Gastroesophageal sphincter (tissue), 3 donors: ENCODE measurements around the gene HOMER1.

ENCODE experiments used
- CTCF ChIP-seq, 4 experiments: fragments of 200-600 bp in 2 of 4; fragments of 450-650 bp in 2 of 4; sonication (generic) in 1 of 4; IDR thresholded peaks; one replicate each; pipeline ENCODE4 v1.5.1; 2017 to 2019; ENCODE audit warnings: antibody characterized with exemption in 4 of 4, mild to moderate bottlenecking in 2 of 4, moderate library complexity in 2 of 4
- EP300 ChIP-seq: sonication (generic); formaldehyde crosslinking; IDR thresholded peaks from one replicate; pipeline ENCODE4 v1.6.1; 2017; ENCODE audit warnings: antibody characterized with exemption, mild to moderate bottlenecking
- POLR2A ChIP-seq, 2 donors: fragments of 450-650 bp; IDR thresholded peaks; one replicate each; pipeline ENCODE4 v1.6.1; 2017; ENCODE audit warnings: antibody characterized with exemption in 2 of 2, mild to moderate bottlenecking in 2 of 2, moderate library complexity in 1 of 2
- POLR2AphosphoS5 ChIP-seq: sonication (generic); formaldehyde crosslinking; IDR thresholded peaks from one replicate; pipeline ENCODE4 v1.6.1; 2017; ENCODE audit warnings: antibody characterized with exemption

GRCh38 chr5:79505138-79505537, 8.8 kb downstream of the HOMER1 start:
- no peak for TF ChIP-seq EP300
- no peak for TF ChIP-seq CTCF (IDR thresholded peaks at IDR 0.05)
- TF ChIP-seq POLR2A (IDR thresholded peaks at IDR 0.05) = no peak
- TF ChIP-seq POLR2AphosphoS5 = no peak
